ENCODE measurements around the gene ATXN7L3.

ATXN7L3 gene

GRCh38 chr17:44191941-44192496 lies 7.7 kb downstream of the ATXN7L3 start:
- no peak for TF ChIP-seq CTCF (IDR thresholded peaks at IDR 0.05; ENCODE audit: insufficient read depth, low read length, missing control alignments)
- ChIA-PET CTCF (interaction anchor here (0.8 to 2.2 kb wide), 6 partner anchors 12 to 330 kb away, joined by 3 to 9 read pairs (median 4); no protein-coding TSS in a partner anchor), POLR2A (interaction anchor here (1.0 kb wide), 1 partner anchor 26 kb away, joined by 3 read pairs; no protein-coding TSS in a partner anchor)
- no peak overlapping the region for H3K4me3 ChIP-seq (ENCODE audit: low read depth, low read length)
- DNase-seq (ENCODE audit: low read depth, low spot score), result no peak

GRCh38 chr17:44191369-44191768 lies 8.3 kb downstream of the ATXN7L3 start:
- CTCF ChIA-PET, result interaction anchor here (0.8 to 2.2 kb wide), 7 partner anchors 13 to 331 kb away, joined by 3 to 9 read pairs (median 3); no protein-coding TSS in a partner anchor

GRCh38 chr17:44190481-44190880 lies 9.2 kb downstream of the ATXN7L3 start:
- DNase-seq (ENCODE audit: low read depth, low spot score), result no peak
- no peak overlapping the region for H3K4me3 ChIP-seq (ENCODE audit: low read depth, low read length)
- POLR2A ChIA-PET, result interaction anchor here (2.9 kb wide), 1 partner anchor 9 kb away, joined by 8 read pairs; the partner anchor contains the start of gene ATXN7L3
- no peak for TF ChIP-seq CTCF (IDR thresholded peaks at IDR 0.05; ENCODE audit: insufficient read depth, low read length, missing control alignments)
- CTCF ChIA-PET, result interaction anchor here (1.2 to 2.2 kb wide), 3 partner anchors 14 to 140 kb away, joined by 3 to 9 read pairs (median 3); no protein-coding TSS in a partner anchor

More at GRCh38 chr17:44191369-44191768, 8.3 kb downstream of the ATXN7L3 start:
- no peak overlapping the region for H3K4me3 ChIP-seq (ENCODE audit: low read depth, low read length)
- DNase-seq (ENCODE audit: low read depth, low spot score), result no peak
- no peak for TF ChIP-seq CTCF (IDR thresholded peaks at IDR 0.05; ENCODE audit: insufficient read depth, low read length, missing control alignments)
- POLR2A ChIA-PET, result interaction anchor here (1.0 to 2.9 kb wide), 2 partner anchors 8 to 27 kb away, joined by 3 to 8 read pairs; partner anchors contain the start of gene ATXN7L3

- TF ChIP-seq CTCF (IDR thresholded peaks at IDR 0.05; ENCODE audit: insufficient read depth, low read length, missing control alignments), result no peak
- DNase-seq (ENCODE audit: low read depth, low spot score), result no peak
- CTCF ChIA-PET, result interaction anchor here (0.7 to 1.4 kb wide), 2 partner anchors 9 to 142 kb away, joined by 3 to 5 read pairs; no protein-coding TSS in a partner anchor
- no peak overlapping the region for H3K4me3 ChIP-seq (ENCODE audit: low read depth, low read length)
- POLR2A ChIA-PET, result interaction anchor here (2.9 kb wide), 1 partner anchor 11 kb away, joined by 8 read pairs; the partner anchor contains the start of gene ATXN7L3
These were observed 10.9 kb downstream of the ATXN7L3 start for GRCh38 chr17:44188576-44189403.

- CTCF ChIA-PET, result interaction anchor here (0.7 to 4.6 kb wide), 6 partner anchors 17 to 243 kb away, joined by 3 to 41 read pairs (median 5); partner anchors contain the start of gene ASB16
- POLR2A ChIA-PET, result interaction anchor here (0.6 to 1.4 kb wide), 9 partner anchors 11 to 131 kb away, joined by 3 to 5 read pairs (median 3); partner anchors contain the start of genes ASB16 and ATXN7L3
- H3K4me3 ChIP-seq (ENCODE audit: low read depth, low read length), result peak overlapping the region; percentile 100
- DNase-seq (ENCODE audit: low read depth, low spot score), result no peak
- no peak for TF ChIP-seq CTCF (IDR thresholded peaks at IDR 0.05; ENCODE audit: insufficient read depth, low read length, missing control alignments)
These were observed 12.4 kb downstream of the ATXN7L3 start for GRCh38 chr17:44187131-44187899.

All from AG04449 (cell line).